Measurements from ENCODE around the gene THAP7. TPM values are rescaled to one million over a fixed set of nuclear protein-coding genes. Genes with fewer than 3 reads are reported as not detected.

Gene THAP7
- total and polyA plus RNA-seq, 2 of the 13 experiments (the other 11 are each of a cell fraction or from before 2014, with no cell fraction given), result 13.0 to 25.5 TPM

DNA sequence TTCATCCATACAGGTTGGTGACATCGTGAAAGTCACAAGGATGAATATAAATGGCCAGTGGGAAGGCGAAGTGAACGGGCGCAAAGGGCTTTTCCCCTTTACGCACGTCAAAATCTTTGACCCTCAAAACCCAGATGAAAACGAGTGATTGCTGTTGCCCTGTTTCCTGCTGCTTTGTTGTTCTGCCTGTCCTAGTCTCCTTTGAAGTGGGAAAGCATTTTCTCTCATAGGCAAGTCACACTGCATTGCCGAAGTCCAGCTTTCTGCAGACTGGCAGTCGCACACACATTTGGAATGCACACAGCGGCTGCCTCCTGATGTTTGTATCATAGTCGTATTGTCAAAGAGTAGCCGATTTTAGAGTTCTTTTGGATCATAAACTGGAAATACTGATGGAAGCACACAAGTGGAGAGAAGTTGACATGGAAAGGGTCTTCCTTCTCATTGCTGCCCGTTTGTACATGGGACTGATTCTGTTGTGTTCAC, 52.2 kb downstream of the THAP7 start (continued):
- no peak for TF ChIP-seq ELK4 (CRISPR knock-in tag; IDR thresholded peaks at IDR 0.05; ENCODE audit: borderline replicate concordance)
- TF ChIP-seq HNF1A (IDR thresholded peaks at IDR 0.05; ENCODE audit: low read depth), result peak; percentile 53; the same call in 1 of the 2 replicates
- TF ChIP-seq HNF1A (CRISPR knock-in tag; IDR thresholded peaks at IDR 0.05; ENCODE audit: borderline replicate concordance), result peak; percentile 39; the same call in 1 of the 2 replicates
- peak; percentile 67; the same call in 1 of the 2 replicates for TF ChIP-seq CREM (IDR thresholded peaks at IDR 0.05)
- no peak for TF ChIP-seq CREM (CRISPR knock-in tag; IDR thresholded peaks at IDR 0.05)
- no peak for TF ChIP-seq YEATS4 (CRISPR knock-in tag; IDR thresholded peaks at IDR 0.05; ENCODE audit: borderline replicate concordance)
- TF ChIP-seq NPAS2 (CRISPR knock-in tag; IDR thresholded peaks at IDR 0.05; ENCODE audit: borderline replicate concordance), result no peak
- no peak for TF ChIP-seq YY1 (IDR thresholded peaks at IDR 0.05; ENCODE audit: insufficient read depth, insufficient replicate concordance, low read depth, low read length)
- TF ChIP-seq, protein P1, sequence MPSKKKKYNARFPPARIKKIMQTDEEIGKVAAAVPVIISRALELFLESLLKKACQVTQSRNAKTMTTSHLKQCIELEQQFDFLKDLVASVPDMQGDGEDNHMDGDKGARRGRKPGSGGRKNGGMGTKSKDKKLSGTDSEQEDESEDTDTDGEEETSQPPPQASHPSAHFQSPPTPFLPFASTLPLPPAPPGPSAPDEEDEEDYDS (CRISPR knock-in tag; IDR thresholded peaks at IDR 0.05), result peak; percentile 71
- peak; percentile 40; the same call in 1 of the 2 replicates for TF ChIP-seq FOXA3 (CRISPR knock-in tag; IDR thresholded peaks at IDR 0.05)
- no peak for TF ChIP-seq ZNF33B (CRISPR knock-in tag; IDR thresholded peaks at IDR 0.05)
- TF ChIP-seq ZNF776 (CRISPR knock-in tag; IDR thresholded peaks at IDR 0.05), result no peak
- no peak for TF ChIP-seq RBM39 (IDR thresholded peaks at IDR 0.05; ENCODE audit: low read depth, low read length, poor library complexity, severe bottlenecking)
- TF ChIP-seq, protein P2, sequence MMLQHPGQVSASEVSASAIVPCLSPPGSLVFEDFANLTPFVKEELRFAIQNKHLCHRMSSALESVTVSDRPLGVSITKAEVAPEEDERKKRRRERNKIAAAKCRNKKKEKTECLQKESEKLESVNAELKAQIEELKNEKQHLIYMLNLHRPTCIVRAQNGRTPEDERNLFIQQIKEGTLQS (CRISPR knock-in tag; IDR thresholded peaks at IDR 0.05), result no peak
- no peak for TF ChIP-seq ZNF180 (CRISPR knock-in tag; IDR thresholded peaks at IDR 0.05; ENCODE audit: borderline replicate concordance, low read depth)
- no peak for TF ChIP-seq ZNF549 (CRISPR knock-in tag; IDR thresholded peaks at IDR 0.05)
- TF ChIP-seq ZBTB21 (CRISPR knock-in tag; IDR thresholded peaks at IDR 0.05), result no peak
- TF ChIP-seq SP140L (CRISPR knock-in tag; IDR thresholded peaks at IDR 0.05; ENCODE audit: borderline replicate concordance), result 0 out of 2 replicates have a peak, but pooled peaks have one; percentile 70
- TF ChIP-seq ZNF251 (CRISPR knock-in tag; IDR thresholded peaks at IDR 0.05), result no peak
- no peak for TF ChIP-seq TERF1 (CRISPR knock-in tag; IDR thresholded peaks at IDR 0.05)
- peak; percentile 70; the same call in 1 of the 2 replicates for TF ChIP-seq MIXL1 (CRISPR knock-in tag; IDR thresholded peaks at IDR 0.05)
- TF ChIP-seq JDP2 (CRISPR knock-in tag; IDR thresholded peaks at IDR 0.05; ENCODE audit: borderline replicate concordance), result no peak
- peak; percentile 50; the same call in 1 of the 2 replicates for TF ChIP-seq ISL2 (CRISPR knock-in tag; IDR thresholded peaks at IDR 0.05)
- TF ChIP-seq ATRX (CRISPR knock-in tag; IDR thresholded peaks at IDR 0.05; ENCODE audit: borderline replicate concordance), result no peak
